DMS114 treated with DMSO at 0.1 percent for 48 hours (cell line): ENCODE measurements around the gene ERO1A.
"Not testable (repeated sequence)": the region's sequence is repeated elsewhere in the genome, so short reads cannot be mapped to it uniquely, and the experiment has no call there.

Source experiments
- DNase-seq: peaks from one replicate; lab custom pipeline; 2025; ENCODE audit not compliant: unreplicated experiment; lab: John Stamatoyannopoulos, UW

The ERO1A gene

GRCh38 chr14:52695481-52696091 is at the start of gene ERO1A:
Gene ERO1A (minus strand): TSS chr14:52695558. CDS start chr14:52695481, 77 bp downstream.
- peak; percentile 61 for DNase-seq

- DNase-seq: no peak
These were observed 46.5 kb upstream of the ERO1A start for GRCh38 chr14:52741865-52742264.

DNA sequence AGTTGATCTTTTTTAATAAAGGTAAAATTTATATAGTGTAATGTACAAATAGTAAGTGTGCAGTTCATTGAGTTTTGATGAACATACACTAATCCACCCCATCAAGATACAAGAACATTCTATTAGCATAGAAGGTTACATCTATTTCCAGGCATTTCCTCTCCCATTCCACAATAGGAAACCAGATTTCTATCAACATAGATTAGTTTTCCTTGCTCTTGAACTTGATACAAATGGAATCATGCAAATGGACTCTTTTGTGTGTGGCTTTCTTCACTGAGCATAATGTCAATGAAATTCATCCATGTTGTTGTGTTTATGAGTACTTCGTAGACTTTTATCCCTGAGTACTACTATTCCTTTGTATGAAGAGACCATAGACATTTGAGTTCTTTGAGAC is 45.4 kb upstream of the ERO1A start:
- DNase-seq: no peak

- DNase-seq: no peak
These were observed 43.1 kb upstream of the ERO1A start for GRCh38 chr14:52738409-52738808.

DNA sequence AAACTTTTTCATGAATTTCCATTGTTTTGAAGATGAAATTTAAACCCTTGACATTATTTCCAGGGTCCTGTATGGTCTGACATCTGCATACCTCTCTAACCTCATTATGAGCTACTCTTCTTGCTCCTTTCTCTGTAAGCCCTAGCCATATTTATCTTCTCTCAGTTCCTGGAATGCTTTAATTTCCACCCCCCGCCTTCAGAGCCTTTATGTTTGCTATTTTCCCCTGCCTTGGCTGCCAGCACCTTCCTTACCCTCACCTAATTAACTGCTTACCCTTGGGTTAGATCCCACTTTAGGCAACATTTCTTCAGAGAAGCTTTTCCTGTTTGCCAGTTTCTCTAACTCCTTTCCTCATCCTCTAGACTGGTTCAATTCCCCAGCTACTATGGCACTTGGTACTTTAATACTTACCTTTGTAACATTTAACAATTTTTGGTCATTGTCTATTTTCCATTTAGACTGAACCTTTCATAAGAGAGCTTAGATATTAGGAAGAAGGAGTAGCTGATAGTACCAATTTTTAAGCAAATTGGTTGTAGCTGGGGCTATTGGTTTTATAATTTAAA is 40.6 kb upstream of the ERO1A start:
- DNase-seq: no peak

DNA sequence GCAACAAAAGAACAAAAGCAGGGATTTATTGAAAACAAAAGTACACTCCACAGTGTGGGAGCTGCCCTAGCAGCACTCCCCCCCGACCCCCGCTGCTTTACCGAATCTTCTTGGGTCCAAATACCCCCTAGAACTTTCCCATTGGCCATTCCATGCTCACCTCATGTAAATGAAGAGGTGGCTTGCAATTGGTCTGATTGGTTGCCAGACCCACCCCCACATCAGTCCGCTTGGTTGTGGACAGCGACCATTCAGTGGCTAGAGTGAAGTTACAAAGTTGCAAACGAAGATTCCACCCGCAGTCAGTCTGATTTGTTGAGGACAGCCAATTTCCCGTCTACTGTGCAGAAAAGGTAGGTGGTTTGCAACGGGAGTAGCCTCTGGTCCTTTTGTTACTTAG is 38.5 kb upstream of the ERO1A start:
- DNase-seq: no peak

DNA sequence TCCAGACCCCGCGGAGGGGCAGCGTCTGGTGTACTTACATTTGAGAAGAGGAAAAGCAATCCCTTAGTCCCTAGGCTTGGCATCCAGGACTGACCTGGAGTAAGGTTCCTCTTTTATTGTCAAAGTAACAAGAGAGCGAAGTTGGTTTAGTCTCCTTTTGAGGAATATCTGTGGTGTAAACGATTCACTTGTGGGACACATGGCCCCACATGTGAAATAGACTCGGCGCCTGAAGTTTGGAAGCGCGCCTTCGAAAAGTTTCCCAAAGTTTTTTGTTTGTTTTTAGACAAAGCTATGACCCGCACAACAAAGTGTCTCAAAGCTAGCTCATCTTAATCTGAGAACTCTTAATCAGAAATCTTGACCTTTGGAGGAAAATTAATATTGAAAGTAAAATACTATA is 35.4 kb upstream of the ERO1A start:
- DNase-seq: no peak

- DNase-seq: peak; percentile 92
These were observed 34.8 kb upstream of the ERO1A start, which contains the start of gene STYX for GRCh38 chr14:52729925-52730708. Gene STYX (plus strand): TSS chr14:52730166. CDS start chr14:52730475, 309 bp downstream.

DNA sequence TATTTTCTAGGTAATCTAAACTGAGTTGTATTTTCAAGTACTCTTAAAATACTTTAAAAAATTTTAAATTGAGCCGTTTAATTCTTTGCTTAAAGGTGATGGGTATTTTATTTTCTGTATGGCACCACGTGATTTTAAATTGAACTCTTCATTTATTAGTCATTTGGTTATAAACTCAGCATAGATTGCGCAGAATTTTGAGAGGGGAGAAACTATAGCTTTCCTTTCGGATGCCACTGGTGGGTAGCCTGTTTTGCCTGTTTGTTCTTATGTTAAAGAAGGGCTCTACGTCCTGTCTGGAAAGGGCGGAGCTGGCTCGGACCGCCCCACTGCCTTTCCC is 34.2 kb upstream of the ERO1A start:
- no peak for DNase-seq

- not testable (repeated sequence) for DNase-seq
These were observed 33.7 kb upstream of the ERO1A start for GRCh38 chr14:52729035-52729434.

GRCh38 chr14:52727509-52727908 is 32.2 kb upstream of the ERO1A start:
- not testable (repeated sequence) for DNase-seq

DNA sequence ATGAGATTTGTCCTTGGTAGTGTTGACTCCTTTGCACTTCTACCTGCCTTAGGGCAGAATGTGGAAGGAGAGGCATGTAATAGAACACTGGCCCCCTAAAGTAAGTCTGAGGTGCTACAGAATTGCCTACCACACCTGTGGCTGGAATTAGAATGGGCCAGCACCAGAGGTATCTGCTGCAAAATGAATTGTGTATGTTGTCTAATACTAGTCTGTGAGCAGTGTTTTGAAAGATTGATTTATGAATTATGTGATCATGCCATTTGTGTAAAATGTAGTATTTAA is 28.9 kb upstream of the ERO1A start:
- no peak for DNase-seq

DNA sequence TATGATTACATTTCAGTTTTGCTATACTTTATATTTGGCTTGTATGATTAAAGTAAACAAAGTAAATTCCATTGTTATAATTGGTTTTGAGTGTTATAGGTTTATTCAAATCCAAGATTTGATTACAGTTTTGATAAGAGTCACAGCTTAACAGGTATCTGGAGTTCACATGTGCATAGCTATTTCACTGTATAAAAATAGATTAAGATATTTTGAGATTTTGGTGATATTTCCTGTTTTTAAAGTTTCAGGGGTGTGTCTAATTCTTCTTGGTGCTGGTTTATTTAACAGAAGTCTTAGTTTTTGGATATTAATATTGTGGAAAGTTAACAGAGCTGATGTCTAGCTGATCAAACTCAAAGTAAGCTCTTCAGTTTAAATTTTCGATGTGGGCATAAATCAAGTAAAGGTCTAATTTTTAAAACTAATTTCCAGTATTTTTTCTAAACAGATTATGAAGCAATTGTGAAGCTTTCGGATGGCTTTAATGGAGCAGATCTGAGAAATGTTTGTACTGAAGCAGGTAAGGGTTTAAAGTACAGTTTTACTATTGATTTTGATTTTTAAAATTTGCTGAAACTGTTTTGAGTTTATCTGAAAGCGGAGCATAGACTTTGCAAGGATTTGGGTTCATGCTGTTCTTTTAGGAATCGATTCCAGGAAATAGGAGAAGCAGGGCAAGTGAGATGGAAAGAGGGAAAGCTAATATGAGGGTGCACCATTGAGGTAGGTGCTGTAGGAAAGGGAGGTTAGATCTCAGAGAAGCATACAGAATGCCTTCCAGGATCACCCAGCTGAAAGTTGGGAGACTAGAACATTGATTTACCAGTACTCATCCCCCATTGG is 28.4 kb upstream of the ERO1A start:
- no peak for DNase-seq

- no peak for DNase-seq
These were observed 20.8 kb upstream of the ERO1A start for GRCh38 chr14:52716155-52716554.

DNA sequence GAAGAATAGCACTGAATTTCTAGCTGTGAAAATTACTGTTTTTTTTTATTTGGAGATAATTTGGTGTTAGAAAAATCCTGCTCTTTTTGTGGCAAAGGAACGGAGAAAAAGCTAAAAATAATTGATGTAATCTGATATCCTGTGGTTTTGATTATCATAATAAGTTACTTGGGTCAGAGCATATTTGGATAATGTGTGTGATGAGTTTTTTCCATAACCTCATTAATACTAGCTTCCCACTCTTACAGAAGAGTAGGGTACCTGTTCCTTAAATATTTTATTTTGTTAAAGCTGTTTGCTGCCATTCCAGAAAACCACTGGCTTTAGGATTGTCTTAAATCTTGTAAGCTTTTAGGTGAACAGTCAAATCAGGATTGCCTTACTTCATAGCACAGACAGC is 16.3 kb upstream of the ERO1A start:
- DNase-seq: no peak

DNA sequence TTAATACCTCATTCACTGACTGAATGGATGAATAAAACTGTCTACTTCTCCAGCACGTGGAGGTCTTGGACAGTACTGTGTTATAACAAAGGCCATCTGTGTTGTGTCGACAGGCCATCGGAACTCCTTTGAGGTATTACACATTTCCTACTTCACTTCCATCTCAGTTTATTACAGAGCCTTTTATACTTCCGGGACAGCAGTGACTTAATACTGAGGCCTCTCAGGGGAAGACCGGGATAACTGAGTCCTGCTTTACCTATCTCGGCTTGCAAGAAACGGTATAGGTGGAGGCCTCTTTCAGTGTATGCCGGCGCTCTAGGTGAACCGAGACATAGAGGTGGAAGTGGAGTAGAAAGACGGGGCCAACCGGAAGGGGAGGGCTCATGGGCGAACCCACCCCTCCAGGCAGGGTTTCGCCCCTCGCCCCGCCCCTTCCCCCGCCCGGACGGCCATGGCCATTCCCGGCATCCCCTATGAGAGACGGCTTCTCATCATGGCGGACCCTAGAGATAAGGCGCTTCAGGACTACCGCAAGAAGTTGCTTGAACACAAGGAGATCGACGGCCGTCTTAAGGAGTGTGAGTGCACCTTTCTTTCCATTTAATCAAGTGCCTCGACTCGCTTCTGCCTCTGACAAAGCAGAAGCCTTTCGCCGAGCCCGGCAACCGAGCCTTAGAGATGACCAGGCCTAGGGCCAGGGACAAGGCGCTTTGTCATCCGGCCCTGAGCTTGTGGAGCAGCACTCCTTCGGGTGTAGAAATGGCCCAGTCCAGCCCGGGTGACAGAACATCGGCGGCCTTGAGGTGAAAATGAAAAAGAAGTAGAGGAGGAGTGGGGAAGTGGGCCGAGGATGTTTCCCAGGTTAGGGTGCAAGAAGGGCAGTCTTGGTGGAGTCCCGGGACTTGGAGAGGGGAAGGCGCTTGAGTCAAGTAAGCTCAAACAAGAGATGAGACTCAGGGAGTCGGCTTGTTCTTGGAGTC is 11.7 kb upstream of the ERO1A start, which contains the start of gene PSMC6:
PSMC6 (plus strand) TSS at position 477 of the 983 bp plus-strand sequence; CDS start at position 497, 20 bp downstream.
- peak; percentile 80 for DNase-seq

DNA sequence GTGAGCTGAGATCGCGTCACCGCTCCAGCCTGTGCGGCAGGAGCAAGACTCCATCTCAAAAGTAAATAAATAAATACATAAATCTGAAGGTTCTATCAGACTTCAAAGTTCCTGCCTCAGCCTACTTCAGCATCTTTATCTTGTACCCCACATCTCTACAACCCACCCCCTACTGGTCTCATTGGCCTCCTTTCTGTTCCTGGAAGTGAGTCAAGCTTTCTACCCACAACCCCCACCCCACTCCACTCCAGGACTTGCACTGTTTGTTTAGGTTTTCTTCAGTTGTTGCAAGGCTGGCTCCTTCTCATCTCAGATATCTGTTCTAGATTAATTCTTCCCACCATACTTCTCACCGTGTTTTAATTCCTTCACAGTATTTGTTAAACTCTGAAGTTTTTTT is 10.9 kb upstream of the ERO1A start:
- DNase-seq: no peak

- no peak for DNase-seq
These were observed 8.3 kb upstream of the ERO1A start for GRCh38 chr14:52703664-52704063.

DNA sequence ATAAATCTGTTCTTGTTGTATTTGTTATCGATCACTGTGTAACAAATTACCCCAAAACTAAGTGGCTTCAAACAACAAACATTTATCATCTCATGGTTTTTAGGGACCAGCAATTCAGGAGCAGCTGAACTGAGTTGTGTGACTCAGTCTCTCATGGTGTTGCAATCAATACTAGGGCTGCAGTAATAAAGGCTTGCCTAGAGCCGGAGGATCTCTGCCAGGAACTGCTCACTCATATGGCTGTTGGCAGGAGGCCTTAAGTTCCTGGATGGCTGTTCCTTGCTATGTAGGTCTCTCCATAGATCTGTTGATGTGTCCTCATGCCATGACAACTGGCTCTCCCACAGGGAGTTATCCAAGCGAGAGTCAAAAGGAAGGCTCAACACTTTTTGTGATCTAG is 7.9 kb upstream of the ERO1A start:
- no peak for DNase-seq

DNA sequence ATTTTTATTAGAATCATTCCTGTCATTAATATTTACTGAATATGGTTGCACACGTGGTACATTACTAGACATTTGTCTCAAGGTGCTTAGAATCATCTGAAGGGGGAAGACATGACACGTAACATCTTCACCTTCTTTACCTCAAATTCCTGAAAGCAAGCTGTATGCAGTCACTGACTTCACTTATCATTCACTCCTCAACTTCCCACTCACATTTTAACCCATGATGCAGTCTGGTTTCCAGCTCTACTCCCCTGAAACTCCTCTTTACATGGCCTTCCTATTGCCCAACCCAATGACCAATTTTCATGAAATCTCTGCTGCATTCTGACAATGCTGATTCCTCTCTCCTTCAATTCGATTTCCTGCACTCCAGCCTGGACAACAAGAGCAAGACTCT is 5.9 kb upstream of the ERO1A start:
- DNase-seq: no peak
